H1 (cell line): ENCODE data around the gene SSUH2. TPM values are rescaled to one million over a fixed set of nuclear protein-coding genes. Genes with fewer than 3 reads are reported as not detected.

Source experiments
- BCL11A ChIP-seq, 2 experiments: IDR thresholded peaks; one replicate each; pipeline ENCODE4 v1.6.1; 2011; ENCODE audit warnings: low read depth in 2 of 2, low read length in 2 of 2, mild to moderate bottlenecking in 2 of 2
- CREB1 ChIP-seq: IDR thresholded peaks from 2 replicates; pipeline ENCODE4 v1.6.1; 2012; ENCODE audit warnings: inconsistent platforms
- EZH2 ChIP-seq: fragments of 200-600 bp; sonication (generic); IDR thresholded peaks from 2 replicates; pipeline ENCODE4 v1.7.1; 2012; ENCODE audit warnings: low read depth, mild to moderate bottlenecking, moderate library complexity, low read length, inconsistent platforms; ENCODE audit not compliant: severe bottlenecking
- JUND ChIP-seq: IDR thresholded peaks from 2 replicates; pipeline ENCODE4 v1.6.1; 2011; ENCODE audit warnings: mild to moderate bottlenecking, improper control_type of control experiment, low read length
- polyA plus RNA-seq, 7 experiments: library from polyadenylated mRNA; depleted of rRNA in 3 of 7; stranded (reverse) in 5 of 7; unstranded in 2 of 7; fragments of >200 nt in 5 of 7; fragments of 200-250 nt in 2 of 7; gene quantifications; 1 replicate in 5 of 7; 2 replicates in 1 of 7; 4 replicates in 1 of 7; pipeline versions ENCODE4 v1.2.1 to v1.2.3, GENCODE V29; 2011 to 2013; ENCODE audit warnings: missing spikeins in 2 of 7, mixed read lengths in 2 of 7
- total RNA-seq: library from RNA; stranded (reverse); fragmentation: NEBNext Ultra II Directional; extraction: Animal tissue kit (Norgen Biotek cat#: 25700); gene quantifications from 2 replicates; pipeline ENCODE4 v1.2.1, GENCODE V29; 2021

SSUH2 gene
- total and polyA plus RNA-seq, 2 of the 8 experiments (the other 6 are each of a cell fraction or from before 2014, with no cell fraction given) = 0.62 to 0.69 TPM

- TF ChIP-seq BCL11A (IDR thresholded peaks at IDR 0.05; ENCODE audit: low read depth in 2 of 2, low read length in 2 of 2) (no peak), EZH2 (no peak), JUND (no peak), CREB1 (no peak)
Measured at GRCh38 chr3:8631661-8632060, 12.9 kb downstream of the SSUH2 start (continued).
